ENCODE measurements around the gene CAMKV.

DNA sequence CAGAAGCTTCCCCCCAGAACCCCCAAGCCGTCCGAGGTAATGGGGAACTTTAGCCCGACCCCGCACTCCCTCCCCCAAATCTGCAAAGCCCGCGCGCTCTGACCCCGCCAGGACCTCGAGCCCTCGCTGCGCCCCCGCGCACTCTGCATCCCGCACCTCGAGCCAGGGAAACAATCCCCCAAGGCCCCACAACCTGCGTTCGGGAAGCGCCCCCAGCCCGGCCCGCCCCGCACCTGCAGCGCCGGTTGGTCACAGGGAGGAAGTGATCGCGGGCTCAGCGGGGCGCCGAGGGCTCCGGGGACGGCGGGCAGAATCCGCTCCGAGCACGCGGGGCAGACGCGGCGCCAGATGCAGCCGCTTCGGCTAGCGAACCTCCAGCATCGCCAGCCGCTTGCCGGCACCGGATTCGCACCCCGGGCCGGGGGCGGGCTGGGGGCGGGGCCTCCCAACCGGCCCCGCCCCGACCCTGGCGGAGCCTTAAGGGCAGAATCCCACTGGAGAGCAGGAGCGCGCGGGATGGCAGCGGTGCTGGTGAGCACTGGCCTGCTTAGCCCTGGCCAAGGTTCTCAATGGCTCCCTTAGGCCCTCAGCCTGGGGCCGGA is at the start of gene CAMKV:
- no peak for TF ChIP-seq POLR2A (IDR thresholded peaks at IDR 0.05)
- TF ChIP-seq, protein P1, sequence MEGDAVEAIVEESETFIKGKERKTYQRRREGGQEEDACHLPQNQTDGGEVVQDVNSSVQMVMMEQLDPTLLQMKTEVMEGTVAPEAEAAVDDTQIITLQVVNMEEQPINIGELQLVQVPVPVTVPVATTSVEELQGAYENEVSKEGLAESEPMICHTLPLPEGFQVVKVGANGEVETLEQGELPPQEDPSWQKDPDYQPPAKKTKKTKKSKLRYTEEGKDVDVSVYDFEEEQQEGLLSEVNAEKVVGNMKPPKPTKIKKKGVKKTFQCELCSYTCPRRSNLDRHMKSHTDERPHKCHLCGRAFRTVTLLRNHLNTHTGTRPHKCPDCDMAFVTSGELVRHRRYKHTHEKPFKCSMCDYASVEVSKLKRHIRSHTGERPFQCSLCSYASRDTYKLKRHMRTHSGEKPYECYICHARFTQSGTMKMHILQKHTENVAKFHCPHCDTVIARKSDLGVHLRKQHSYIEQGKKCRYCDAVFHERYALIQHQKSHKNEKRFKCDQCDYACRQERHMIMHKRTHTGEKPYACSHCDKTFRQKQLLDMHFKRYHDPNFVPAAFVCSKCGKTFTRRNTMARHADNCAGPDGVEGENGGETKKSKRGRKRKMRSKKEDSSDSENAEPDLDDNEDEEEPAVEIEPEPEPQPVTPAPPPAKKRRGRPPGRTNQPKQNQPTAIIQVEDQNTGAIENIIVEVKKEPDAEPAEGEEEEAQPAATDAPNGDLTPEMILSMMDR (IDR thresholded peaks at IDR 0.05), result no peak
- TF ChIP-seq POLR2AphosphoS5 (IDR thresholded peaks at IDR 0.05), result no peak
- no peak for TF ChIP-seq EP300 (IDR thresholded peaks at IDR 0.05)
